Activated T-helper 17 cell treated with anti-CD3 and anti-CD28 coated beads, Interleukin-2, amount 50 U/mL, for 72 hours (primary cell): ENCODE results near the gene NSD1. TPM values are rescaled to one million over a fixed set of nuclear protein-coding genes. Genes with fewer than 3 reads are reported as not detected.

ENCODE experiments used
- ATAC-seq: fragments of 150-1000 bp; cut with Tn5 transposase; replicated peaks from 2 replicates; pipeline ENCODE4 v1.10.0; 2021; ENCODE audit warnings: mild to moderate bottlenecking, moderate library complexity
- H3K27ac Mint-ChIP-seq: one replicate; pipeline ENCODE4 v1.8.0; 2022; ENCODE audit warnings: mixed read lengths
- H3K27me3 Mint-ChIP-seq: one replicate; pipeline ENCODE4 v1.8.0; 2022; ENCODE audit warnings: mixed read lengths
- H3K36me3 Mint-ChIP-seq: one replicate; pipeline ENCODE4 v1.8.0; 2022; ENCODE audit warnings: low read depth, mild to moderate bottlenecking, mixed read lengths
- H3K4me1 Mint-ChIP-seq: one replicate; pipeline ENCODE4 v1.8.0; 2022; ENCODE audit warnings: mixed read lengths
- H3K4me3 Mint-ChIP-seq: one replicate; pipeline ENCODE4 v1.8.0; 2022; ENCODE audit warnings: mild to moderate bottlenecking, mixed read lengths
- H3K9me3 Mint-ChIP-seq: one replicate; pipeline ENCODE4 v1.8.0; 2022; ENCODE audit warnings: mixed read lengths
- total RNA-seq, 2 donors: library from RNA; stranded (reverse); gene quantifications; one replicate each; pipeline ENCODE4 v1.2.3, GENCODE V29; 2022

The NSD1 gene
- total RNA-seq, 2 donors from 2014 or later, result 66.7 to 86.1 TPM

DNA sequence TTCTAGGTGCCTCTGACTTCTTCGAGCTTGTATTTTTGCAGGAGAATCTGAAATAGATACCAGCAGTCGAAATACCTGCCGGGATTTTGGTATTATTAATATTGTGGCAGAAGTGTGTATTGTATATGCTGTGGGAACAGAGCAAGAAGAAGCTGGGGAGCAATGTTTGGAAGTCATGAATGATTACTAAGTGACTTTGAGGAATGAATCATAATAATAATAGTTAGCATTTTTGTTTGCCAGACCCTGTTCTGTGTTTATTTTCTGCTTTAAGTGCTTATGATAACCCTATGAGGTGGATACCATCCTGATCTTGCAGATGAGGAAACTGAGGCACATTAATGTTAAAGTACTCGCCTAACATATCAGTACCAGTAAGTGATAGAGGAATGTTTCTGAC, 137.5 kb downstream of the NSD1 start:
- Mint-ChIP-seq H3K27ac (peak overlapping the region; percentile 8), H3K27me3 (no peaks in the 10 kb centered on the region), H3K9me3 (no peaks in the 10 kb centered on the region), H3K4me1 (no peaks in the 10 kb centered on the region), H3K4me3 (no peak overlapping the region), H3K36me3 (peaks cover 98% of the 10 kb centered on the region)
- ATAC-seq, result no peak

GRCh38 chr5:177275883-177276282, 142.3 kb downstream of the NSD1 start:
- H3K27ac Mint-ChIP-seq, result no peak overlapping the region
- H3K4me3 Mint-ChIP-seq, result no peak overlapping the region
- peaks cover 92% of the 10 kb centered on the region for H3K36me3 Mint-ChIP-seq
- H3K27me3 Mint-ChIP-seq, result no peaks in the 10 kb centered on the region
- no peaks in the 10 kb centered on the region for H3K4me1 Mint-ChIP-seq
- no peaks in the 10 kb centered on the region for H3K9me3 Mint-ChIP-seq
- no peak for ATAC-seq

DNA sequence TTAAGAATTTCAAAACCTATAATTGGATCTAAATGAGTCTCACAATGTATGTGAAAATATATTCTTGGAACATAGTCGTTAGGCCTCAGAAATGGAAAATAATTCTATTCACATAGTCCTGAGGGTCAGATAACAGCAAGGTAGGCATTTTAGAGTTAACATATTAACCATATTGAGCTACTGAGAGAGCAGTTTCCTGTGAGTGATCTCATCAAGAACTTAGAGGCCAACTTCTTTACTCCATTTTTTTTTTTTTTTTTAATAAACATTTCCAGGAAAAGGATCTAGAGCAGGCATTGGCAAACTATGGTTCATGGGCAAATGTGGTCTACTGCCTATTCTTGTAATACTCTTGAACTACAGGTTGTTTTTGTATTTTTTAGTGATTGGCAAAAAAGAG, 143.3 kb downstream of the NSD1 start:
- Mint-ChIP-seq H3K9me3 (no peaks in the 10 kb centered on the region), H3K36me3 (peaks cover 93% of the 10 kb centered on the region), H3K4me3 (peak overlapping the region; percentile 12), H3K27me3 (no peaks in the 10 kb centered on the region), H3K27ac (peak overlapping the region; percentile 76), H3K4me1 (no peaks in the 10 kb centered on the region)
- ATAC-seq, result no peak

DNA sequence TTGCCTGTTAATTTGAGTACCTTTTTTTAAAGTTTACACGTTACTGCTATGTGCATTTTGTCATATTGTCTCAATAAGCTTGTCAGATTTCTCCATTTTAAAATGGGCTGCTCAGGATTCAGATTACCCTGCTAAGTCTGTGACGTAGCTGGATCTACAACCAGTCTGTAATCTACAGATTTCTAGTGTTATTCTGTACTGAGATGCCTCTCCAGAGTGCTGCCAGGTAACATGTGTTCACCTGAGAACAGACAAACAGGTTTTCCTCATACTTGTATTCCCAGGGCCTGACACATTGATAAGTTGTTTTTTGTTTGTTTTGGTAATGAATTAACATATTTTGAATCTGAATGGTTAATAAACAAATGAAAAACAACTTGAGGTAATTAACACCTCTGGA, 154.6 kb downstream of the NSD1 start:
- H3K36me3 Mint-ChIP-seq, result peaks cover 96% of the 10 kb centered on the region
- H3K27me3 Mint-ChIP-seq, result no peaks in the 10 kb centered on the region
- no peak overlapping the region for H3K4me3 Mint-ChIP-seq
- ATAC-seq, result no peak
- H3K9me3 Mint-ChIP-seq, result no peaks in the 10 kb centered on the region
- H3K4me1 Mint-ChIP-seq, result no peaks in the 10 kb centered on the region
- no peak overlapping the region for H3K27ac Mint-ChIP-seq

- no peak overlapping the region for H3K27ac Mint-ChIP-seq
These were observed 157.4 kb downstream of the NSD1 start for GRCh38 chr5:177290816-177291596.

DNA sequence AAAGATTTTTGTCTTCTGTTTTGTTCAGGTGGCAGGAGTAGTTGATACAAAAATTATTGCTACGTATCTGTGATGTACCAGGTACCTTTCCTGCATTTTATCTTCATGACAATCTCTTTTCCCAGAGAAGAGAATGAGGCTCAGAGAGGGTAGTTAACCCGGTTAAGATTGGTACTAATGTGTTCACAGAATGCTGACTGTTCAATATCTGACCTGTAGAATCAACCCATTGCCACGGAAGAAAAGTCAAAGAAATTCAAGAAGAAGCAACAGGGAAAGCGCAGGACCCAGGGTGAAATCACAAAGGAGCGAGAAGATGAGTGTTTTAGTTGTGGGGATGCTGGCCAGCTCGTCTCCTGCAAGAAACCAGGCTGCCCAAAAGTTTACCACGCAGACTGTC, 158.2 kb downstream of the NSD1 start:
- H3K27ac Mint-ChIP-seq, result no peak overlapping the region
- peaks cover 11% of the 10 kb centered on the region for H3K4me1 Mint-ChIP-seq
- H3K9me3 Mint-ChIP-seq, result no peaks in the 10 kb centered on the region
- no peak overlapping the region for H3K4me3 Mint-ChIP-seq
- ATAC-seq, result no peak
- peaks cover 96% of the 10 kb centered on the region for H3K36me3 Mint-ChIP-seq
- no peaks in the 10 kb centered on the region for H3K27me3 Mint-ChIP-seq

More at GRCh38 chr5:177290816-177291596, 157.4 kb downstream of the NSD1 start:
- Mint-ChIP-seq H3K27me3 (no peaks in the 10 kb centered on the region), H3K36me3 (peaks cover 96% of the 10 kb centered on the region), H3K9me3 (no peaks in the 10 kb centered on the region), H3K4me1 (peaks cover 6% of the 10 kb centered on the region), H3K4me3 (no peak overlapping the region)
- ATAC-seq, result no peak

GRCh38 chr5:177293819-177294581, 160.4 kb downstream of the NSD1 start:
- ATAC-seq, result no peak
- H3K9me3 Mint-ChIP-seq, result no peaks in the 10 kb centered on the region
- H3K36me3 Mint-ChIP-seq, result peaks cover 81% of the 10 kb centered on the region
- H3K4me1 Mint-ChIP-seq, result peaks cover 17% of the 10 kb centered on the region
- no peaks in the 10 kb centered on the region for H3K27me3 Mint-ChIP-seq
- H3K4me3 Mint-ChIP-seq, result no peak overlapping the region
- peak overlapping the region; percentile 88 for H3K27ac Mint-ChIP-seq

DNA sequence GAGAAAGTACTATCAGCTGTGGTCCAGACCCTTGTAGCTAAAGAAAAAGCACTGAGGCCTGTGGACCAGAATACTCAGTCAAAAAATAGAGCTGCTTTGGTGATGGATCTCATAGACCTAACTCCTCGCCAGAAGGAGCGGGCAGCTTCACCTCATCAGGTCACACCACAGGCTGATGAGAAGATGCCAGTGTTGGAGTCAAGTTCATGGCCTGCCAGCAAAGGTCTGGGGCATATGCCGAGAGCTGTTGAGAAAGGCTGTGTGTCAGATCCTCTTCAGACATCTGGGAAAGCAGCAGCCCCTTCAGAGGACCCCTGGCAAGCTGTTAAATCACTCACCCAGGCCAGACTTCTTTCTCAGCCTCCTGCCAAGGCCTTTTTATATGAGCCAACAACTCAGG, 161.1 kb downstream of the NSD1 start:
- Mint-ChIP-seq H3K9me3 (no peaks in the 10 kb centered on the region), H3K27me3 (no peaks in the 10 kb centered on the region), H3K4me1 (peaks cover 19% of the 10 kb centered on the region), H3K4me3 (no peak overlapping the region), H3K27ac (peak overlapping the region; percentile 88), H3K36me3 (peaks cover 74% of the 10 kb centered on the region)
- ATAC-seq, result no peak

DNA sequence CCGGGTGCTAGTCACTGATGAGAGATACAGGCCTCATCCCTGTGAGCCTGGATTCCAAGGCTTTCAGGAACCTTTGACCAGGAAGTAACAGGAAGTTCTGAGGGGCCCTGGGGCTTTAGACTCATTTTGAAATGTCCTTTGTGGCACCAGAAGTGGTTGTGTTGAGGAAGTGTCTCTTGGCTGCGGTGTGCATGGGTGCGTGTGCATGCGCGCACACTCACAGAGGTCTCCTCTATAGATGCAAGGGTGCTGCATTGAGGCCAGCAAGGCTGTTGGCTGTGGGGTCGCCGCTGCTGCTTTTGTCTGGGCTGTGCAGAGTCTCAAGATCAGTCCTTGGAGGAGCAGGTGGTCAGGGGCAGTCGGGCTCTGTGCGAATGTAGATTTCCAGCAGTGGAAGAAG, 162.4 kb downstream of the NSD1 start:
- no peaks in the 10 kb centered on the region for H3K9me3 Mint-ChIP-seq
- no peaks in the 10 kb centered on the region for H3K27me3 Mint-ChIP-seq
- ATAC-seq, result no peak
- H3K4me1 Mint-ChIP-seq, result peaks cover 28% of the 10 kb centered on the region
- peak overlapping the region; percentile 7 for H3K4me3 Mint-ChIP-seq
- peaks cover 70% of the 10 kb centered on the region for H3K36me3 Mint-ChIP-seq
- H3K27ac Mint-ChIP-seq, result peak overlapping the region; percentile 88

- Mint-ChIP-seq H3K27me3 (no peaks in the 10 kb centered on the region), H3K36me3 (peaks cover 68% of the 10 kb centered on the region), H3K27ac (peak overlapping the region; percentile 88), H3K9me3 (no peaks in the 10 kb centered on the region), H3K4me1 (peaks cover 32% of the 10 kb centered on the region), H3K4me3 (no peak overlapping the region)
- no peak for ATAC-seq
These were observed 163.0 kb downstream of the NSD1 start for GRCh38 chr5:177296581-177296980.

DNA sequence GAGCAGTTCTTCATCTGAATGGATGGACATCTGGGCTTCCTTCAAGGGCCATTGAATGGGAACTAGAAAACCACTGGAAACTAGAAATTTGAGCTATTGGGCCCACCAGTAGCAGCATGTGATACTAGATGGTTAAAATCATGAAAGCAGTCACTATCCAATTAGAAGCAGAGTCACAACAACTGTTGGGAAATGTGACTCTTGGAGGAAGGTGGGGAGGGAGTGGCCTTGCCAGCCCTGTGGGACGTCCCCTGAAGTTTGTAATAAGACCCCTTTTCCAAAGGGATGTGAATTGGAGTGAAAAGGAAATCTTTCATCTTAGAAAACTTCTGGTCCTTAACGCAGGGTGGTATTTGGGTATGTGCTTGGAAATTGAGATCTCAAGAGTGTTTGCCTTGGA, 164.3 kb downstream of the NSD1 start:
- H3K9me3 Mint-ChIP-seq, result no peaks in the 10 kb centered on the region
- ATAC-seq, result no peak
- H3K27me3 Mint-ChIP-seq, result no peaks in the 10 kb centered on the region
- H3K4me1 Mint-ChIP-seq, result peaks cover 43% of the 10 kb centered on the region
- no peak overlapping the region for H3K4me3 Mint-ChIP-seq
- peaks cover 68% of the 10 kb centered on the region for H3K36me3 Mint-ChIP-seq
- no peak overlapping the region for H3K27ac Mint-ChIP-seq

- no peak overlapping the region for H3K4me3 Mint-ChIP-seq
- no peak for ATAC-seq
- peaks cover 65% of the 10 kb centered on the region for H3K36me3 Mint-ChIP-seq
- peaks cover 43% of the 10 kb centered on the region for H3K4me1 Mint-ChIP-seq
- H3K27ac Mint-ChIP-seq, result peak overlapping the region; percentile 84
- no peaks in the 10 kb centered on the region for H3K27me3 Mint-ChIP-seq
- H3K9me3 Mint-ChIP-seq, result no peaks in the 10 kb centered on the region
These were observed 166.1 kb downstream of the NSD1 start for GRCh38 chr5:177299697-177300096.

DNA sequence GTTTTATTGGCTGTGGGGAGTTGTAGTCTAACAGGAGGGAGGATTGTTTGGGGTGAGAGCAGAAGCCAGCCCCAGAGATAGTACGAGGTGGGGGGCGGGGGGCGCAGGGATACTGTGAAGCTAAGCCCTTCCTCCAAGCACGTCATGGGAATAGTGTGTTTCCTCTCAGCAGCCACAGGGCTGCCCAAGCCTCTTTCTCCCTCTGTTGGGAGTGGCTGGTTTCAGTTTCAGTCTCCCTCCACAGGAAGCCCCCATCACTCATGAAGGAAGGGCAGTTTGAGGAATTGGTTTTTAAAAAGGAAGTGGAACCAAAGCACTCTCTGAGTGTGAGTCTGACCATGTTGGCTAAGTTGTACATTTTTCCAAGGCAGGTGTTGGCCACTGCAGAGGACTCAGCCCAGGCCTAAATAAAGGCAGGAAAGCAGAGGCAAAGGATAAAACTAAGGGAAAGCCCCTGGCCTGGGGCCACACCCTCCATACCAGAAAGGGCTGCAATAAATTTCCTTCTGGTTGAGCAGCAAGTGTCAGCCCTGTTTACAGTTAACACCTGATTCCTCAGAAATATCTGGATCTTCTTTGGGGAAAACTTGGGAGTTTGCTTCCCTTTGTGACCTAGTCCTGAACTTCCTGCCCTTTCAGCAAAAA, 166.8 kb downstream of the NSD1 start:
- no peaks in the 10 kb centered on the region for H3K27me3 Mint-ChIP-seq
- peak overlapping the region; percentile 84 for H3K27ac Mint-ChIP-seq
- peaks cover 65% of the 10 kb centered on the region for H3K36me3 Mint-ChIP-seq
- H3K4me3 Mint-ChIP-seq, result peak overlapping the region; percentile 86
- peak; percentile 13 for ATAC-seq
- H3K4me1 Mint-ChIP-seq, result peaks cover 48% of the 10 kb centered on the region
- no peaks in the 10 kb centered on the region for H3K9me3 Mint-ChIP-seq

GRCh38 chr5:177300951-177301350, 167.4 kb downstream of the NSD1 start:
- Mint-ChIP-seq H3K36me3 (peaks cover 65% of the 10 kb centered on the region), H3K4me3 (peak overlapping the region; percentile 86), H3K4me1 (peaks cover 44% of the 10 kb centered on the region), H3K27ac (peak overlapping the region; percentile 84), H3K9me3 (no peaks in the 10 kb centered on the region), H3K27me3 (no peaks in the 10 kb centered on the region)
- no peak for ATAC-seq
